CD4-positive, alpha-beta T cell treated with Interferon alpha-2 for 1 hour (primary cell): ENCODE measurements around the gene PIK3AP1.
"Not testable (repeated sequence)": the region's sequence is repeated elsewhere in the genome, so short reads cannot be mapped to it uniquely, and the experiment has no call there.

Experiments
- DNase-seq, 2 donors: peaks; one replicate each; pipeline ENCODE4 v3.0.0-alpha.2; 2020 to 2022

Gene PIK3AP1

GRCh38 chr10:96695366-96695765 lies 24.9 kb downstream of the PIK3AP1 start:
- DNase-seq: peak in 1 of 2 donors; percentile 50

- DNase-seq: no peak
Observed at GRCh38 chr10:96693431-96693830, 26.9 kb downstream of the PIK3AP1 start.

DNA sequence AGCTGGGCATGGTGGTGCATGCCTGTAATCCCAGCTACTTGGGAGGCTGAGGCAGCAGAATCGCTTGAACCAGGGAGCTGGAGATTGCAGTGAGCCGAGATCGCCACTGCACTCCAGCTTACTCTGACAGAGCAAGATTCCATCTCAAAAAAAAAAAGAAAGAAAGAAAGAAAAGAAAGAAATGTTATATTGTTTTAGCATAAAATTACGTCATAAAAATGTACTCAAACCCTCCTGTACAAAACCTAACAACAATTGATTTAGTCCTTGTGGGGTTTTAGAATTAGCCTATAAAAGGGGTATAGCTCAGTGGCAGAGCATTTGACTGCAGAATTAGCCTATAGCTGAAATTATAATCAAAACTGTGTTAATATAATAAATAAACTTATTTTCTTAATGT lies 27.9 kb downstream of the PIK3AP1 start:
- no peak for DNase-seq

DNA sequence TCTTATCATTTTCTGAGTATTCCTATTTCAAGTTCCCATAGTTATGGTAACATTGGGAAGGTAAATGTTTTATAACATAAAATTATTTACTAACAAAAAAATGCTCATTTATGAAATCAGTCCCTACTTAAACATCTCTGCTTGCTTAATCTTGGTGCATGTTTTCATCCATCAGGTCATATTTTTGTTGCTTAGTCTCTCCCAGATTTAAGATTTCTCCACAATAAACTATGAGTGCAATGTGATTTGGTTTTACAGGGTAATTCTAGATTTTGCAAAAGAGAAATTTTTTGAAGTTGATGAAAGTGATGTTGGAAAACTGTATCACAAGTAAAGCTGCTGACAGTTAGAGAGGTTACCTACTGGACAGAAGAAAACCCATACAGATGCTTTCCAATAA lies 28.6 kb downstream of the PIK3AP1 start:
- DNase-seq: no peak

DNA sequence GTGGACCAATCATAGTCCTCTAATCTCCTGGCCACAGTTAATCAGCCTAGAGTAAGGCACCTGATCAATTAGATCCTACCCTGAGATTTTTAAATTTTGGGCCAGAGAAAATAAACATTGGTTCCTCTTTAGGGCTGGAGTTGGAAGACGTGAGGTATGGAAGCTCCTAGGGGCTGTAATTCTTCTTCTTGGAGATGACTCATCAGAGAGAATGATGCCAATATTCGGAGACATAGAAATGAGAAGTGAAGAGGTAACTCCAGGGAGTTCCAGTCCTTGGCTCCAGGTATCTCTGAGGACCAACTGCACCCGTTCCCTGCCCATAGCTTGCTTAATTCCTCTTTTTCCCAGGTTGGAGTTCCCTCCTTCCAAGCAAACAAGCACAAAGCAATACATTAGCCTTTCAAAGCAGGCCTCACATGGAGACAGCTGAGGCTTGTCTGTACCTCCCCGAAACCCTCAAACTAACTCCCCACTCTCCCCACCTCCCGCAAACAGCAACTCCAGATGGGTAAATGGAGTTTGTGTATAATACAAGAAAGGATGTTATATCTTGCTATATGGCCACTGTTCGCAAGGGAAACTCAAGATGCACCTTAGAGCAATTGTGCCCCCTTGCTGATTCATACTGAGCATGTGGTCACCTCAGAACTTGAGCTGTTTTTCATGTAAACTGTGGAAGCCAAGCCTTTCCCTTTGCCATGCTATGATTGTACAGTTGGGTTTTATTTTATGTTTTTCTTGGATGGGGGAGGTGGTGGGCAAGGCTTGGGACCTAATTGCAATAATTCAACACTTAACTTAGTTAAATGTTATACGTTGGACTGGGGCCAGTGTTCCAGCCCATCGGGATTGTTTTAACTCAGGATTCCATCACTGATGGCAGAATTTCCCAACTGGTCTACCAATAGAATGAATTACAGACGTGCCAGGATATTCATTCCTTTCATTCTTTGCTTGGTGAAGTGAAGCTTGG lies 29.3 kb downstream of the PIK3AP1 start:
- DNase-seq: no peak

DNA sequence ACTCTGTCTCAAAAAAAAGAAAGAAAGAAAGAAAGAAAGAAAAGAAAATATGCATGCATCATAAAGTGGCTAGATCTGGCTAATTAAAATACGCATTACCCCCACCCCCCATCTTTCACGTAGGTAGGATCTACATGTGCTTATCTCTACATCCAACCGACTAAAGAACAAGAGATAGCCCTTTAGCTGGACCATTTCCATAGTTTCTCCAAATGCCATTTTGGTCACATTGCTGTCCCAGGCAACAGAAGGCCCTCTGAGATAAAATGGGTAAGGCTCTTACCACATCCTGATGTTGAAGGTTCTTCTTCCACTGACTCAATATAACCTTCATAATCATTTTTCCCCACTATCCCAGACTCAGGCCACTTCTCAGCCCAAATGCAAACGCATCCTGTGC lies 31.5 kb downstream of the PIK3AP1 start:
- no peak for DNase-seq

DNA sequence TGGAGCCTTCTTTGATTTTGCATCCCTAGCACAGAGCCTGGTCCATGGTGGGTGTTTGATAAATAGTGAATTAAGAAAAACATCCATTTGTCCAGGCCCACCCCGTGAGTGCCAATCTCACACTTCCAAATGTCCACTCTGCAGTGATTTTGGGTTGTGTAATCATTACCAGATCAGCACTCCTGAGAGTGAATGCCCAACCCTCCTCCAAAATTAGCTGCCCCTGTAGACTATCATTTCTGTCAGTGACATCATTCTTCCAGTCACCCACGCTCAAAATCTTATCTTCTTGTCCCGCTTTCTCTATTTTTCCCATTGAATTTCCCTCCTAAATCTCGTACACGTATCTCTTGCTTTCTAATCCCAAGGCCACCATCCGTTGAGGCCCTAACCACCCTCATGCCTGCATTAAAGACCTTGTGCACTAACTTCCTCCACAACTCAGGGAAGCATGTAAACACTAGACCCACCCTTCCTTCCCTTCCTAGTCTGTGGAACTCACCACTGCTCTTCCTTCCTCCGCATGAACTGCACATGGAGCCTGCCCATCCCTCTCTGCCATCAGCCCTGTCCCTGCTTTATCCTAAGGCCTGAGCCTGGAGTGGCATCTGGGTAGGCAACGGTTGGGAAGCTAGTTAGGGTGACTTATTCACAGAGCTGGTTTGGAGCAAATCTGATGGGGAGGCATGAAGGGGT lies 32.8 kb downstream of the PIK3AP1 start:
- no peak for DNase-seq

- no peak for DNase-seq
Observed at GRCh38 chr10:96686514-96686913, 33.8 kb downstream of the PIK3AP1 start.

GRCh38 chr10:96685306-96685705 lies 35.0 kb downstream of the PIK3AP1 start:
- DNase-seq: no peak

- no peak for DNase-seq
Observed at GRCh38 chr10:96684826-96685225, 35.5 kb downstream of the PIK3AP1 start.

GRCh38 chr10:96683710-96684109 lies 36.6 kb downstream of the PIK3AP1 start:
- no peak for DNase-seq

GRCh38 chr10:96683065-96683464 lies 37.2 kb downstream of the PIK3AP1 start:
- no peak for DNase-seq

DNA sequence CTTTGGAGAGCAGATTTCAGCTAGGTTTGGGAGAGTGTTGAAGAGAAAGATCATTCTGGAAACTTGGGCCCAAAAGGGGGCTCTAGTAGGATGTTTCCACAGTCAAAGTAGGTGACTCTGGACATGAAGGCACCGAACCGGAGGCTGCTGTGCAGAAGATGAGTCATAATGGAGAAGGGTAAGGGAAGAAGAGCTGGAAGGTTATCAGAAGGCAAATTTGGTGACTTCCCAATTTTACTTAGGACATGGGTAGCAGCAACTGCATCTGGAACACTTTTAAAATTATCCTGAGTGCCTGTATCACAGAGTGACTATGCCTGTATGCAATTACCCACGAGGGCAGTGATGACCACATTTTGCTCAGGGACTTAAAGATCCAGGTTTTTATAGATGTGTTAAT lies 38.8 kb downstream of the PIK3AP1 start:
- DNase-seq: no peak

- DNase-seq: not testable (repeated sequence)
Observed at GRCh38 chr10:96680463-96680862, 39.9 kb downstream of the PIK3AP1 start.

DNA sequence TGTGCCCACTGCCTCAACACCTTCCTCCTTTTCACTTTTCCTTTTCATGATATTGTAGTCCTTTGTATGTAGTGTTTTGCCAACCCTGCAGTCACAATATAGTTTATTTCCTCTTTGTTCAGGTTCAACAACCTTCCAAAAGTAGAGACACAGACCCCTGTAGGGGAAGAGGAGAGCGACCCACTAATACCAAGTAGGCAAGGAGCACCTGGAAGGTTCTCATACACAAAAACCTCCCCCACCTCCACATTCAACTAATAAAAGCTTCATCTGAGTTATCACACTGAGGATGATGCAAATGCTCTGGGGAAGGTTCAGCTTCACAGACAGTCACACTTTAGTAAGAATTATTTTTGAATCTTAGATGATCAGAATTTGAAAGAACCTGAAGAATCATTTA lies 41.6 kb downstream of the PIK3AP1 start:
- no peak for DNase-seq

- no peak for DNase-seq
Observed at GRCh38 chr10:96676272-96677112, 43.8 kb downstream of the PIK3AP1 start.

- no peak for DNase-seq
Observed at GRCh38 chr10:96675846-96676245, 44.5 kb downstream of the PIK3AP1 start.

DNA sequence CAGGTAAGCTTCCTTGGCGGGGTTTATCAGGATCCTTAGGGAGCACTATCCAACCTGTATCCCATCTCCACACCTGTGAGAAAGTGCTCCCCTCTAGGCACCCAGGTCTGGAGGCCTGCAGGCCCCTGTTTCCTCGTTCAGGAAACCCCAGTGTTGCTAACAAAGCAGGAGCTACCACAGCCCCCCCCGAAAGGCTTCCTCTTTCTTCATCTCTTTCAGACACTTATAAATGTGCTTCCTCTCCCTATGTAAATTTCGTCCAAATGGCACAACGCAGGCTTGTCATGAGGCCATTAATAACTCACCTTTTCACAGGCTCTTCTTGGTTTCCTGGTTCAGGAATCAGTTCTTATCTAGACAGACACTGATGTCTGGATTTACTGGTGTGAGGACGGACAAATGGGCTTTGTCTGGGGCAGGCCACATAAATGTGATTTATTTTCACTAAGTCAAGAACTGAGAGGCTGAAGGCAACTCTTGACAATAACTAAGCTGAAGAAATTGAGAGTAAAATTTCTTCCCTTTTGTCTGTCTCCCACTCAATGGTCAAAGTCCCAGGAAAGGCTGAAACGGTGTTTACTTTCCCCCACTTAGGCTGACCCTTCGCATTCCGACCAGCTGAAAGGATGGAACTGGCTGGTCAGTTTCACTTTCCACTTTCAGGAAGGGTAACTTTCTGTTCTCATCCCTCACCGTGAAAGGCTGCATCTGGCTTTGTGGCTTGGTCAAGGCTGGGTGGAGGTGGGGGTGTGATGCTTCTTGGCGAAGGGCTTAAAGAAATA lies 46.8 kb downstream of the PIK3AP1 start:
- peak; percentile 44 to 81 for DNase-seq

GRCh38 chr10:96672481-96673175 lies 47.7 kb downstream of the PIK3AP1 start:
- DNase-seq: no peak

GRCh38 chr10:96671211-96671890 lies 49.0 kb downstream of the PIK3AP1 start:
- peak; percentile 55 to 61 for DNase-seq

DNA sequence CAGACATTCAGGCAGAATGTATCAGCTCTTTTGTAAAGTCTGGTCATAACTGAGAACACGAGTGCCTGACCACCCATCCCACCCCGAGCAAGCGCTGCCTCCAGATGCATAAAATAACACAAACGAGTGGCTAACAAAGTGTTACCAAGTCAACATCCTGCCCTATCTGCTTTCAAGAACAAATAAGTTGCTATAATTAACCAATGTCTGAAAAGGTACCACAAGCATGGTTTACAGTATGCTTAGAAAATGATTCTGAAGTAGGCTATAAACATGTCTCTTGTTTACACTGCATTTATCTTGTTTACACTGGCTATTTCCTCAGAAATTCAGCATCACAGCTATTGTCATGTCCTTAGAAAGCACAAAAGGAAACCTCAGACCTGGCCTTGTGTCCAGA lies 49.5 kb downstream of the PIK3AP1 start:
- DNase-seq: peak in 1 of 2 donors; percentile 48
